GM23248 (cell line): ENCODE results near the gene BIK.

Experiments
- EZH2 ChIP-seq: fragments of 200-600 bp; sonication (generic); IDR thresholded peaks from 2 replicates; pipeline ENCODE4 v1.6.1; 2018; ENCODE audit warnings: antibody characterized with exemption, mild to moderate bottlenecking; ENCODE audit not compliant: insufficient read depth, poor library complexity, severe bottlenecking
- EZH2phosphoT487 ChIP-seq: fragments of 200-600 bp; sonication (generic); IDR thresholded peaks from 2 replicates; pipeline ENCODE4 v1.6.1; 2018; ENCODE audit warnings: antibody characterized with exemption, moderate library complexity, mild to moderate bottlenecking, low read depth; ENCODE audit not compliant: insufficient read depth

- TF ChIP-seq EZH2phosphoT487 (no peak), EZH2 (no peak)
Measured at GRCh38 chr22:43113526-43114251, 3.1 kb downstream of the BIK start.
